Tibial nerve (tissue), 4 donors: ENCODE results near the gene RYK. TPM values are rescaled to one million over a fixed set of nuclear protein-coding genes. Genes with fewer than 3 reads are reported as not detected.

ENCODE experiments used
- DNase-seq, 2 donors: peaks; one replicate each; pipeline ENCODE4 v3.0.0-alpha.2; 2019; ENCODE audit warnings: low spot score in 2 of 2
- H3K27ac ChIP-seq, 4 donors: fragments of 200-600 bp; sonication (generic) in 3 of 4; one replicate each; pipeline ENCODE4 v1.5.1; 2017 to 2019; ENCODE audit warnings: mild to moderate bottlenecking in 1 of 4
- H3K27me3 ChIP-seq, 2 donors: fragments of 200-600 bp; sonication (generic) in 1 of 2; one replicate each; pipeline versions ENCODE4 v1.5.1 to v1.6.0; 2017 to 2019
- H3K36me3 ChIP-seq, 3 donors: fragments of 200-600 bp; sonication (generic); one replicate each; pipeline ENCODE4 v1.5.1; 2018 to 2019
- H3K4me1 ChIP-seq, 4 donors: fragments of 200-600 bp; sonication (generic) in 3 of 4; one replicate each; pipeline ENCODE4 v1.5.1; 2017 to 2019
- H3K4me3 ChIP-seq, 4 donors: fragments of 200-600 bp; sonication (generic) in 3 of 4; one replicate each; pipeline ENCODE4 v1.5.1; 2017 to 2019; ENCODE audit warnings: mild to moderate bottlenecking in 1 of 4, moderate library complexity in 1 of 4
- H3K9me3 ChIP-seq, 4 donors: fragments of 200-600 bp; sonication (generic) in 3 of 4; one replicate each; pipeline ENCODE4 v1.5.1; 2017 to 2019
- EP300 ChIP-seq, 2 donors: sonication (generic); formaldehyde crosslinking; IDR thresholded peaks; one replicate each; pipeline ENCODE4 v1.6.1; 2017; ENCODE audit warnings: antibody characterized with exemption in 2 of 2, mild to moderate bottlenecking in 1 of 2
- POLR2A ChIP-seq, 2 donors: fragments of 450-650 bp; IDR thresholded peaks; one replicate each; pipeline ENCODE4 v1.6.1; 2017; ENCODE audit warnings: antibody characterized with exemption in 2 of 2, mild to moderate bottlenecking in 2 of 2, moderate library complexity in 2 of 2
- WGBS, 2 donors: methylation state at CpG; one replicate each; pipeline ENCODE4 v1.1.5; 2018; 5-methylcytosine and 5-hydroxymethylcytosine counted together
- total RNA-seq, 4 donors: library from RNA; depleted of rRNA; stranded (reverse); fragments of >200 nt; gene quantifications; one replicate each; pipeline ENCODE4 v1.1.0, GENCODE V29; 2016
- TF ChIP-seq, protein P1 (sequence below), 5 experiments: fragments of 200-600 bp in 3 of 5; fragments of 450-650 bp in 2 of 5; sonication (generic) in 3 of 5; IDR thresholded peaks; one replicate each; pipeline ENCODE4 v1.5.1; 2016 to 2019; ENCODE audit warnings: antibody characterized with exemption in 5 of 5, mild to moderate bottlenecking in 3 of 5, moderate library complexity in 2 of 5

Gene RYK
- total RNA-seq, 4 donors from 2014 or later, result 33.9 to 69.9 (median 57.8) TPM

DNA sequence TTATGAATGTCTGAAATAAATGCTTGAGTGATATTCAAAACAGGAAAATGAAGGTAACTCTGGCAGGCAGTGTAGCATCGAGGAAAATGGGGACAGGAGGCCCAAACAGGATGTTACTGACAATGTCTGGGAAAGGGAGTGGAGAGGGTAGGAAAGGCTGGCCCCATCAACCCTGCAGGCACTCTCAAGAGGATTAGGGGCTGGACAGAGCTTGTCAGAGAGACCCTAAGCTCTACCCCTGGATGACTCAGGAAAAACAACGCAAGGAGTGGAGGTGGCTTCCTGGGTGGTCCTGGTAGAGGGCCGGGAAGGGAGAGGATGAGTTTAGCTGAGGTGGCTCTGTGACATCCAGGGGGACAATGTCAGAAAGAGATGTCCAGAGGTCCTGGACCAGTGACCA, 106.0 kb downstream of the RYK start:
- no peaks in the 10 kb centered on the region for H3K4me1 ChIP-seq
- no peaks in the 10 kb centered on the region for H3K27me3 ChIP-seq
- H3K27ac ChIP-seq, result no peak overlapping the region
- TF ChIP-seq, protein P1, sequence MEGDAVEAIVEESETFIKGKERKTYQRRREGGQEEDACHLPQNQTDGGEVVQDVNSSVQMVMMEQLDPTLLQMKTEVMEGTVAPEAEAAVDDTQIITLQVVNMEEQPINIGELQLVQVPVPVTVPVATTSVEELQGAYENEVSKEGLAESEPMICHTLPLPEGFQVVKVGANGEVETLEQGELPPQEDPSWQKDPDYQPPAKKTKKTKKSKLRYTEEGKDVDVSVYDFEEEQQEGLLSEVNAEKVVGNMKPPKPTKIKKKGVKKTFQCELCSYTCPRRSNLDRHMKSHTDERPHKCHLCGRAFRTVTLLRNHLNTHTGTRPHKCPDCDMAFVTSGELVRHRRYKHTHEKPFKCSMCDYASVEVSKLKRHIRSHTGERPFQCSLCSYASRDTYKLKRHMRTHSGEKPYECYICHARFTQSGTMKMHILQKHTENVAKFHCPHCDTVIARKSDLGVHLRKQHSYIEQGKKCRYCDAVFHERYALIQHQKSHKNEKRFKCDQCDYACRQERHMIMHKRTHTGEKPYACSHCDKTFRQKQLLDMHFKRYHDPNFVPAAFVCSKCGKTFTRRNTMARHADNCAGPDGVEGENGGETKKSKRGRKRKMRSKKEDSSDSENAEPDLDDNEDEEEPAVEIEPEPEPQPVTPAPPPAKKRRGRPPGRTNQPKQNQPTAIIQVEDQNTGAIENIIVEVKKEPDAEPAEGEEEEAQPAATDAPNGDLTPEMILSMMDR (IDR thresholded peaks at IDR 0.05), result no peak
- no peak for TF ChIP-seq EP300 (IDR thresholded peaks at IDR 0.05)
- WGBS, 2 donors, result 55 to 61% methylated on average over 3 of the region's 3 CpGs
- H3K9me3 ChIP-seq, result peaks cover 0 to 6% (median 0%) of the 10 kb centered on the region in 4 donors
- peaks cover 0 to 19% (median 0%) of the 10 kb centered on the region in 3 donors for H3K36me3 ChIP-seq
- H3K4me3 ChIP-seq, result no peak overlapping the region
- DNase-seq, result no peak

DNA sequence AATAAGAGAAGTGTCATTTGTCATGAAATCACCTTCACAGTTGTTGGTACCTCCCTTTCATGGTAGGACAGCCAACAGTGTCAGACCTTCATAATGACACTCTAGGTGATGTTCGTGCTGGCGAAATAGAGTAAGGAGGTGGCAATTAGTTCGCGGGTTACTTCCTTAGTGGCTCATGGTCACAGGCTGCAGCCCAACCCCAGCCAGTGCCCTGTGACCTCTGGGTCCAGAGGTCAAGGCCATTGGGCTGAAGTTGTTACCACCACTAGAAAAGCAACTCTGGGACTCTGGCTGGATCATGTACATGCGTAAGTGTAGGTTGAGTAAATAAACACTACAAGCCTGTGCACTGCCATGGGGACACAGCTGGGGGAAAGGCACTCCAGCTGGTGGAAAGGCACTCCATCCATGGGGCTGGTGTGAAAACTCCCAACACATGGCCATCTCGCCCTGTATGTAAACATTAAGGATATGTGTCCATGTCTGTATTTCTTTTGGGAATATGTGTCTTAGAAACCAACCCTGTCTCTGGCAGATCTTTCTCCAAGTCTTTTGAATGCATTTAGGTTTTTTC, 106.7 kb downstream of the RYK start:
- no peak for DNase-seq
- no peak overlapping the region for H3K4me3 ChIP-seq
- 87 to 89% methylated on average over 6 of the region's 6 CpGs for WGBS, 2 donors
- no peaks in the 10 kb centered on the region for H3K4me1 ChIP-seq
- H3K27ac ChIP-seq, result no peak overlapping the region
- TF ChIP-seq, protein P1 (IDR thresholded peaks at IDR 0.05), result no peak
- TF ChIP-seq POLR2A (IDR thresholded peaks at IDR 0.05), result no peak
- no peak for TF ChIP-seq EP300 (IDR thresholded peaks at IDR 0.05)
- H3K27me3 ChIP-seq, result no peaks in the 10 kb centered on the region
- H3K9me3 ChIP-seq, result peaks cover 0 to 10% (median 1%) of the 10 kb centered on the region in 4 donors
- peaks cover 0 to 19% (median 0%) of the 10 kb centered on the region in 3 donors for H3K36me3 ChIP-seq

DNA sequence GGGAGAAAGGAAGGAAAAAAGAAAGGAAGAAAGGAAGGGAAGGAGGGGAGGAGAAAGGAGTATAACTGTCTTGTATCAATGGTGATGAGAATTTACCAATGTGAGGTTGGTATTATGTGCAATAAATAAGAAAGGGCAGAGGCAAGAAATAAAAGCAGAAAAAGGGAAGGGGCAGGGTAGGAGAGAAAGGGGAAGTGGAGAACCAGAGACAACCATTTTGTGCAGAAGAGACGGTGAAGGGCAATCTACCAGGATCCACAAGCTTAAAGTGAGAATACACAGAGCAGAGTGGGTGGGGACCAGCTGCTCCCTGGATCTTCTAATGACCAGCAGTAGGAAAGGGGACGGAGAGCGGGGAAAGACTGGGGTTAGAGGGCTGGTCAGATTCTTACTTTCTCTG, 114.1 kb downstream of the RYK start:
- Histone ChIP-seq H3K4me3 (no peak overlapping the region), H3K9me3 (peaks cover 0 to 8% (median 3%) of the 10 kb centered on the region in 4 donors), H3K27ac (no peak overlapping the region), H3K27me3 (no peaks in the 10 kb centered on the region), H3K4me1 (no peaks in the 10 kb centered on the region), H3K36me3 (peaks cover 0 to 14% (median 0%) of the 10 kb centered on the region in 3 donors)
- no peak for DNase-seq
- 81 to 85% methylated on average over 3 of the region's 3 CpGs for WGBS, 2 donors
- TF ChIP-seq, protein P1 (IDR thresholded peaks at IDR 0.05), result no peak
- TF ChIP-seq POLR2A (IDR thresholded peaks at IDR 0.05), result no peak

DNA sequence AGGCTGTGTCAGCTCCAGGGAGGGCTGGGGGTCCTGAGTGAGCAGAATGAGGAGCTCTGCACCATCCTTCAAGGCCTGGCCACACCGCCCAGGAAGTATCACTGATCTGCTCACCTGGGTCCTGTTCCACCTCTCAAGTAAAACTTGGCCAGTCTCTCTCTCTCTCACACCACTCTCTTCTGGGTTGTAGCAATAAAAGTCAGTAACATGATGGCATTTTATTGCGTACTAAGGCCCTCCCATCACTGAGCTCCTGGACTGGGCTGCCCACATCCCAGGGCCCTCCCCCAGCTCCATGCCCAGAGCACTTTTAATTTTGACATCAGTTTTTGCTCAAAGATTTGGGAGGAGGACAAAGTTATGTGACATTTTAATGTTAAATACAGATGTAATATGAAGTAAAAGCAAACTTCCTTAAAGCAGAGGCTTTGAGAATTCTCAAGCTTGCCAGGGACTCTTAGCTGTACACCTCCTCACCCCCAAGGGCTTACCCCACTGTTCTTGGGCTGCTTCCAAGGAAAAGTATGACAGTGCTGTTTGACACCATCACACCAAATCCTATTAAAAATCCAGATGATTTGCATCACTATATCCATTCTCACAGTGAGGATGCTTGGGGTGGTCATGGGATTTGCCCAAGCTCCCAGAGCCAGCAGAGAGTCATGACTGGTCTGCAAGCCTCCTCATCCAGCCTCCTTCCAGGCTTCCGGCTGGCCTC, 115.8 kb downstream of the RYK start:
- H3K27me3 ChIP-seq, result no peaks in the 10 kb centered on the region
- H3K36me3 ChIP-seq, result peaks cover 0 to 2% (median 0%) of the 10 kb centered on the region in 3 donors
- H3K4me1 ChIP-seq, result no peaks in the 10 kb centered on the region
- DNase-seq, result no peak
- no peak overlapping the region for H3K27ac ChIP-seq
- no peak overlapping the region for H3K4me3 ChIP-seq
- TF ChIP-seq, protein P1 (IDR thresholded peaks at IDR 0.05), result no peak
- TF ChIP-seq EP300 (IDR thresholded peaks at IDR 0.05) (no peak), POLR2A (IDR thresholded peaks at IDR 0.05) (no peak)
- peaks cover 0 to 17% (median 3%) of the 10 kb centered on the region in 4 donors for H3K9me3 ChIP-seq
- 86 to 92% methylated on average over 3 of the region's 3 CpGs for WGBS, 2 donors

DNA sequence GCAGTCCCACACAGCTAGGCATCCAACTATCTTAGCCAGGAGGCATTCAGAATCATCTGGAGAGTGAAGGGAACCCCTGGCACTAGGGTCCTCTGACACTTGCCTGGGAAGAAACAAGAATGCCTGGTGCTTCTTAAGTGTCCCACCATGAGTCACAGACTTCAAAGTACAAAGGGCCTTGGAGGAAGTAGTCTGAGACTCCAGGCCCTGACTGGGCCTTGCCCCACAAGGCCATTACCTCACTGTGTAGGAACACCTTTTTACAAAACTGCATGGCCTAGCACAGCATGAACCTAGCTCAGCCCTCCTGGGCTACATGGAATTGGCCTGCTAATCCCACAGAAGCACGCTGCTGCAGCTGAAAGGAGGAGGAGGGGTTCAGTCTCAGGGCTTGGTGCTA, 116.4 kb downstream of the RYK start:
- TF ChIP-seq EP300 (IDR thresholded peaks at IDR 0.05) (no peak), POLR2A (IDR thresholded peaks at IDR 0.05) (no peak)
- TF ChIP-seq, protein P1 (IDR thresholded peaks at IDR 0.05), result no peak
- Histone ChIP-seq H3K27me3 (no peaks in the 10 kb centered on the region), H3K27ac (no peak overlapping the region), H3K9me3 (peaks cover 0 to 15% (median 3%) of the 10 kb centered on the region in 4 donors), H3K4me1 (no peaks in the 10 kb centered on the region), H3K4me3 (no peak overlapping the region), H3K36me3 (peaks cover 0 to 3% (median 0%) of the 10 kb centered on the region in 3 donors)
- no peak for DNase-seq
- WGBS, 2 donors, result 55 to 78% methylated on average over 1 of the region's 1 CpG
